Adrenal gland (tissue), 5 donors: ENCODE measurements around the gene MEIS1.

Experiments used
- POLR2A ChIP-seq, 2 donors: fragments of 450-650 bp; IDR thresholded peaks; one replicate each; pipeline ENCODE4 v1.6.1; 2017; ENCODE audit warnings: antibody characterized with exemption in 2 of 2, mild to moderate bottlenecking in 2 of 2, moderate library complexity in 1 of 2
- TF ChIP-seq, protein P1 (sequence below), 6 experiments: fragments of 450-650 bp in 4 of 6; fragments of 200-600 bp in 2 of 6; sonication (generic) in 1 of 6; IDR thresholded peaks; 1 replicate in 5 of 6; 2 replicates in 1 of 6; pipeline versions ENCODE4 v1.5.1 to v1.8.0; 2016 to 2021; ENCODE audit warnings: antibody characterized with exemption in 6 of 6, mild to moderate bottlenecking in 2 of 6, moderate library complexity in 1 of 6
- donor health status: DM: no; HTN: no; CAD: no.

DNA sequence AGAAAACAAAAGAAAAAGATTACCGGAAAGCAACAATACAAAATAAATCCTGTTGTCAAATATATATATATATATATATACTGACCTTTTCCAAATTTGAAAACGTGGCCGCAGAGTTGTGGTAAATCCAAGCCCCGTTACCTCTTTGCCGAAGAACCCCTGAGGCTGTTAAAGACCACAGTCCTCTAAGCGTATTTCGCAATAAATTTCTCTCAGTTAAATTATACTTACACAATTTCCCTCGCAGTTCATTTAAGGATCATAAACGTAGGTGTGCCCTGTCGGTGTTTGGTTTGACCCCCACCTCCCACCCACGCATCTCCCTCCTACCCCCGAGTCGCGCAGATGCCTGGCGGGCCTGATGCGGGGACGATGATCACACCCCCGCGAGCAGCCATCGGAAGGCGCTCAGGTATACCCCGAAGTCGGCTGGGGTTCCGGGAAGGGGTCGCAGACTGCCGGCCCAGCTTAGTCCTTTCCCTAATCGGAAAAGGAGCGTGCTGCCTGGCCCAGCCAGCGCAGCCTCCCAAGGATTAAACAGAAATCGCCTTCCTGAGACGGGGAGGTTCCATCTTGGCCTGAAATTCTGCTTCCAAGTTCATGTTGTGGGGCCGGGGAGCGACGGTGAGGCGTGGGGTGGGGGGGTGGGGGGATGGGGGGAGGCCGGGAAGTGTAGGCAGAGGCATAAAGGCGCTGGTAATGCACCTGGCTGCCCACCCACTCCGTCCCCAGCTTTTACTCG, 2.9 kb upstream of the MEIS1 start:
- TF ChIP-seq, protein P1, sequence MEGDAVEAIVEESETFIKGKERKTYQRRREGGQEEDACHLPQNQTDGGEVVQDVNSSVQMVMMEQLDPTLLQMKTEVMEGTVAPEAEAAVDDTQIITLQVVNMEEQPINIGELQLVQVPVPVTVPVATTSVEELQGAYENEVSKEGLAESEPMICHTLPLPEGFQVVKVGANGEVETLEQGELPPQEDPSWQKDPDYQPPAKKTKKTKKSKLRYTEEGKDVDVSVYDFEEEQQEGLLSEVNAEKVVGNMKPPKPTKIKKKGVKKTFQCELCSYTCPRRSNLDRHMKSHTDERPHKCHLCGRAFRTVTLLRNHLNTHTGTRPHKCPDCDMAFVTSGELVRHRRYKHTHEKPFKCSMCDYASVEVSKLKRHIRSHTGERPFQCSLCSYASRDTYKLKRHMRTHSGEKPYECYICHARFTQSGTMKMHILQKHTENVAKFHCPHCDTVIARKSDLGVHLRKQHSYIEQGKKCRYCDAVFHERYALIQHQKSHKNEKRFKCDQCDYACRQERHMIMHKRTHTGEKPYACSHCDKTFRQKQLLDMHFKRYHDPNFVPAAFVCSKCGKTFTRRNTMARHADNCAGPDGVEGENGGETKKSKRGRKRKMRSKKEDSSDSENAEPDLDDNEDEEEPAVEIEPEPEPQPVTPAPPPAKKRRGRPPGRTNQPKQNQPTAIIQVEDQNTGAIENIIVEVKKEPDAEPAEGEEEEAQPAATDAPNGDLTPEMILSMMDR (IDR thresholded peaks at IDR 0.05), result no peak
- no peak for TF ChIP-seq POLR2A (IDR thresholded peaks at IDR 0.05)
